HG02588 (cell line): ENCODE data around the gene GOSR1.
"Not testable (repeated sequence)": the region's sequence is repeated elsewhere in the genome, so short reads cannot be mapped to it uniquely, and the experiment has no call there.

Experiments
- ATAC-seq: cut with Tn5 transposase; IDR thresholded peaks from one replicate; pipeline ENCODE4 v1.9.1; 2021; ENCODE audit warnings: mild to moderate bottlenecking, moderate library complexity; ENCODE audit not compliant: unreplicated experiment

GOSR1 gene

GRCh38 chr17:30543456-30543855 lies 66.2 kb downstream of the GOSR1 start:
- no peak for ATAC-seq

GRCh38 chr17:30545024-30545423 lies 67.8 kb downstream of the GOSR1 start:
- no peak for ATAC-seq

- ATAC-seq: no peak
Observed at GRCh38 chr17:30547778-30548573, 70.8 kb downstream of the GOSR1 start.

- ATAC-seq: not testable (repeated sequence)
Observed at GRCh38 chr17:30549181-30549580, 72.0 kb downstream of the GOSR1 start.

GRCh38 chr17:30549864-30550511 lies 72.8 kb downstream of the GOSR1 start:
- no peak for ATAC-seq

GRCh38 chr17:30550512-30551273 lies 73.5 kb downstream of the GOSR1 start:
- no peak for ATAC-seq

GRCh38 chr17:30551274-30551995 lies 74.2 kb downstream of the GOSR1 start:
- not testable (repeated sequence) for ATAC-seq

- ATAC-seq: no peak
Observed at GRCh38 chr17:30551996-30552339, 74.8 kb downstream of the GOSR1 start.

- no peak for ATAC-seq
Observed at GRCh38 chr17:30552994-30553566, 75.9 kb downstream of the GOSR1 start.

GRCh38 chr17:30553823-30554440 lies 76.7 kb downstream of the GOSR1 start:
- not testable (repeated sequence) for ATAC-seq

GRCh38 chr17:30554839-30555751 lies 77.9 kb downstream of the GOSR1 start:
- ATAC-seq: no peak

- no peak for ATAC-seq
Observed at GRCh38 chr17:30555942-30556341, 78.7 kb downstream of the GOSR1 start.

GRCh38 chr17:30556374-30557332 lies 79.4 kb downstream of the GOSR1 start:
- no peak for ATAC-seq

- ATAC-seq: no peak
Observed at GRCh38 chr17:30557916-30558685, 80.9 kb downstream of the GOSR1 start.

GRCh38 chr17:30558686-30559545 lies 81.7 kb downstream of the GOSR1 start:
- no peak for ATAC-seq

- ATAC-seq: no peak
Observed at GRCh38 chr17:30559656-30560055, 82.4 kb downstream of the GOSR1 start.
